HG03460 (cell line): ENCODE data around the gene CDKN2B.
A peak's percentile ranks its signal among the peaks of the same experiment; 100 is the strongest.
"Not testable (repeated sequence)": the region's sequence is repeated elsewhere in the genome, so short reads cannot be mapped to it uniquely, and the experiment has no call there.

Experiments used
- ATAC-seq: cut with Tn5 transposase; IDR thresholded peaks from one replicate; pipeline ENCODE4 v1.9.1; 2021; ENCODE audit not compliant: unreplicated experiment

Gene CDKN2B, protein sequence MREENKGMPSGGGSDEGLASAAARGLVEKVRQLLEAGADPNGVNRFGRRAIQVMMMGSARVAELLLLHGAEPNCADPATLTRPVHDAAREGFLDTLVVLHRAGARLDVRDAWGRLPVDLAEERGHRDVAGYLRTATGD

GRCh38 chr9:22008717-22009505 lies at the start of gene CDKN2B:
Gene CDKN2B, minus strand, starts transcription at chr9:22009305. Its CDS starts 352 bp downstream, at chr9:22008953.
- peak; percentile 95 for ATAC-seq

DNA sequence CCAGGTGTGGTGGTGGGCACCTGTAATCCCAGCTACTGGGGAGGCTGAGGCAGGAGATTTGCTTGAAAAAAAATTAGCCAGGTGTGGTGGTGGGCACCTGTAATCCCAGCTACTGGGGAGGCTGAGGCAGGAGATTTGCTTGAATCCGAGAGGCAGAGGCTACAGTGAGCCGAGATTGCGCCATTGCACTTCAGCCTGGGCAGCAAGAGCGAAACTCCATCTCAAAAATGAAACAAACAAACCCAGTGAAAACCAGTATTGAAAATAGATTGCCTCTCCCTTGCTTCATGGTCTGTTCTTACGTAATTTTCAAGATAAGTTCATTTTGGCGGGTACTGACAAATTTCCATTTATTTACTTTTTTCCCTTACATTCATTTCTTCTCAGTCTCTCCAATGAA lies 48.9 kb upstream of the CDKN2B start:
- not testable (repeated sequence) for ATAC-seq

- ATAC-seq = no peak
These were observed 47.3 kb upstream of the CDKN2B start for GRCh38 chr9:22056402-22056801.

DNA sequence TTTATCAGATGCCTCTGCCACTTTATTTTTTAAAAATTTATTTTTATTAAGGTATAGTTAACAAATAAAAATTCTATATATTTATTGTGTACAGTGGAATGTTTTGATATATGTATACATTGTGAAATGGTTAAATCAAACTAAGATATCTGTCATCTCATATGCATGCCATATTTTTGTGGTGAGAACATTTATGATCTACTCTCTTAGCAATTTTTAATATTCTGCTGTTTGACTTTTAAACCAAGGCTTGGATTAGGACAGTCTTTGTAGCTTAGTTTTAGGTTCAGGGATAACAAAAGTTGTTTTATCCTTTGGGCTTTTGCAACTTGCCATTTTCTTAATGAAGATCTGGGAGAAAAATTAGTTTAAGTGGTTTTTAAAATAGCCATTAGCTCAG lies 46.0 kb upstream of the CDKN2B start:
- no peak for ATAC-seq

DNA sequence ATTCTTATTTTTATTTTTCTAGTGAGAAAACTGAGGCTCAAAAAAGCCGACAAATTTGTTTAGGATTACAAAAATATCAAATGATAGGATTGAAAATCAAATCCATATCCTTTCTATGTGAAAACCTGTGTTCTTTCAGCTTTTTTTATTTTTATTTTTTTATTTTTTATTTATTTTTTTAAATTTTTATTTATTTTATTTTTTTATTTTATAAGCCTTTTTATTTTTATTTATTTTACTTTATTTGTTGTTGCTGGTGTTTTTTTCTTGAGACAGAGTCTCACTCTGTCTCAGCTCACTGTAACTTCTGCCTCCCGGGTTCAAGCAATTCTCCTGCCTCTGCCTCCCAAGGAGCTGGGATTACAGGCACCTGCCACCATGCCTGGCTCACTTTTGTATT lies 45.4 kb upstream of the CDKN2B start:
- ATAC-seq = no peak

DNA sequence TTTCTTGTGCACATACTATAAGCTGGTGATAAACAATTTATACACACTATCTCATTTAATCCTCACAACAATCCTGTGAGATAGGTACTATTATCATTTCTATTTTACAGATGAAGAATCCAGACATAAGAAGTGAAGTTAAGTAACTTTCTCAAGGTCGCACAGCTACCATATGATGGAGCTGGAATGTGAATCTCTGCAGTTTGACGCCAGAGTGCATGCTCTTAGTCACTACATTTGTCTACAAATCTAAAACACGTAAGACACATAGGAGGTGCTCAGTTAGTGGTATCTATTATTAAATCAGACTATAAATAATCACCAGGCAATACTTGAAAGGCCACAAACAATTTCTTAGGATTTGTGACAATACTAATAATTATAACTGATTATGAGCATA lies 45.0 kb upstream of the CDKN2B start:
- no peak for ATAC-seq

DNA sequence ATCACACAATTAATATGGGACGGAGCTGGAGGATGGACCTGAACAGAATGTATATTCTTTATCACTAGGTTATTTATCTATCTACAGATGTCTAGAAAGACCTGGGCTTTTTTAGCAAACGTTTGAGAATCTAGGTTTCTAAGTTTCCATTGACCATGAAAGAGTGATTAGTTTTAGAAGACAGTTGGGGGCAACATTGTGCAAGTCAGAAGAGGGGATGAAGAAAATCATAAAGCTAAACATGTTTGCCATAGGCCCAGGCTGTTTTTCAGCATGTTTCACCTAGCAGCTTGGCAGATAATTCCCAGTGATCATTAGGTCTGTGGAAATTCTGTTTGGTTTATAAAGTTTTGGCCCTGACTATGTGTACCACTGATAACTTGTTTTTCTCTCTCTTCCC lies 44.1 kb upstream of the CDKN2B start:
- ATAC-seq = no peak

GRCh38 chr9:22052376-22052945 lies 43.4 kb upstream of the CDKN2B start:
- ATAC-seq = no peak

DNA sequence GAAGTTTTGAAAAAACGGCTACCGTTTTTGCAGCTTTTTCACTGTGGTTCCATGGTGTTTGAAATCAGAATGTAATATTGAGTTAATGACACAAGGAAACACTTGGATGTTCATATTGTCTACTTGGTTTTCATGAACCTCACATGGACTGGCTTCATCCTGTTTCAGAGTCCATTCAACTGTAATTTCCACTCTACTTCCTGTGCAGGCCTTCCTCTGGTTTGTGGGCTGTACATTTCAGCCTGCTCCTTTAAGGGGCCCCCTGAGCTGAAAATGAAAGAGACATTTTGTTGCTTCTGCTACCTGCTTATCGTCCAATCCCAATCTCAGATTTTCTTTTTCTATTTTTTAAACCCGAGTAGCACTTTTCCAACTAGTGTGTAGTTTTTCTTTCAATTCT lies 41.8 kb upstream of the CDKN2B start:
- peak; percentile 69 for ATAC-seq

- no peak for ATAC-seq
These were observed 40.3 kb upstream of the CDKN2B start for GRCh38 chr9:22049411-22049810.

DNA sequence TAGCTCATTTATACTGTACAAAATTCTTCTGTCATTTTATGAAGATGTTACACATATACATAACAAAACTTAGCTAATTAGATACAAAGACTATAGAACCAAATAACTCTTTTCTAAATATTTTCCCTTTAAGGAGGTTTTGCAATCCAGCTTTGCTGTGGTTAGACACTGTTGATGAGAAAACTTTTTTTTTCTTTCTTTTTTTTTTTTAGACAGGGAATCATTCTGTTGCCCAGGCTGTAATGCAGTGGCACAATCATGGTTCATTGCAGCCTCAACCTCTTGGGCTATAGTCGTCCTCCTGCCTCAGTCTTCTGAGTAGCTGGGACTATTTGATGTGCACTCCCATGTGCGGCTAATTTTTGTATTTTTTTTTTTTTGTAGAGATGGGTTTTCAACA lies 38.5 kb upstream of the CDKN2B start:
- no peak for ATAC-seq

- ATAC-seq = no peak
These were observed 37.3 kb upstream of the CDKN2B start for GRCh38 chr9:22046243-22046885.

- ATAC-seq = no peak
These were observed 36.3 kb upstream of the CDKN2B start for GRCh38 chr9:22045423-22045822.

DNA sequence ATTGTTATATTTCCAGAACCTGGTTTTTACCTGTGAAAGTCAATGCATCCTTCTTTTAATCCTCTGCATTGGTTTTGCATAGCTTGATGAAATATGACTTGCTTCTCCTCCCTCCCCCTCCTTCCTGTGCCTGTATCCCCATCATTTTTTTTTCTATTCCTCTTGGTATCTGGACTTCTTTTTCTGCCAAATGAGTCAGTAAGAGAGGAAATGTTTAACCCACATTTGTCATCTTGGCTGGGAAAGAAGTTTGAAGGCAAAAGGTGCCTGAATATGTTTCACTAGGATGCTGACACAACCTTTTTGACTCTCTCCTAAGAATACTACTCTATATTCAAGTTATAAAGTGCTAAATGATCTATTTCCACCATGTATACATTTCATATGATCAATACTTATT lies 35.5 kb upstream of the CDKN2B start:
- no peak for ATAC-seq

DNA sequence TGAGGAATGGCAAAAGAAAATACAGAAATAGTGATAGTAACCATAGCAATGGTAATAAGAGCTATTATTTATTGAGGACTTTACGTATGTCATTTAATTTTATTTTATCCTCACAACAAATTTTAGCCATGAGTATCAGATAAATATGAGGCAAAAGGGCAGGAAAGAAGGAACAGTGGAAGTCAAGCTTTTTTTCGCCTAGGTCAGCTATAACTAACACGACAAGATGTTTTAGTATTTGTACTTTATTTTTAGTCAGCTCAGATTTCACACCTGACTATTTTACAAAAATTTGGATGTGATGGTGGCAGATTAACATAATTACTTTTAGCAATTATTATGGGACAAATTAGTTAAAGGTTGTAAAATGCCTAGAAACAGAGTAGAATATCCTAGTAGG lies 34.8 kb upstream of the CDKN2B start:
- no peak for ATAC-seq

- ATAC-seq = no peak
These were observed 32.7 kb upstream of the CDKN2B start for GRCh38 chr9:22041775-22042174.

- ATAC-seq = no peak
These were observed 32.2 kb upstream of the CDKN2B start for GRCh38 chr9:22041344-22041743.

DNA sequence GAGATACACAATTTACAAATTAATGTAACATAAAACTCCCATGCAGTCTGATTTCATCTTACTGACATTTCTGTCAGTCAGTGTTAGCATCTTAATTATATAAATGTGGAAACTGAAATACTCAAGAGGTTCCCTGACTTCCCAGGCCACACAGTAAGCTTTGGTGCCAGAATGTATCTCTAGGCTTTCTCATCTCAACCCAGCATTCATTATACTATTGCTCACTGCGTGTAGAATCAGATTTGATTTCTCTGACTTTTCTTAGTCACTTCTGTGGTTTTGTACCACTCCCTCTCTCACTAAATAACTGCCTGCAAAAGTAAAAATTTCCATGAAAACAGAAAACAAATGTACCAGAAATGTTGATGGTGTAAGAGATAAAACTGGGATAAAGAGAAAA lies 31.7 kb upstream of the CDKN2B start:
- ATAC-seq = no peak

DNA sequence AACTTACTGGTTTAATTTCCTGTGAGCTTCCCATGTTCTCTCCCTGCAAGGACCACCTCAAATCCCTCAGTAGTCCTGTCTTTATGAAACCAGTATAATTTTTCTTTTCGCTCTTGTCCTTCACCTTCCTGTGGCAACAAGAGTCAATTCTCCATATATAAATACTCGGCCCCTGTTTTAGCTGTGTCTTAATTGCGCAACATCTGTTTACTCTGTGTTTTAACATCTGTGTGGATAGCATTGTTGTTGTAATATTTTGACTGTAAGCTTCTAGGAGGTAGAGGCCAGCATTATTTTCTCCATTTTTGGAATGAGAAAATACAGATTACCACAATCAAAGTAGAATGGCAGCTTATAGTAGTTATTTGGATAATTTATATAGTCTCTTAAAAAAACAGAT lies 30.2 kb upstream of the CDKN2B start:
- ATAC-seq = no peak

DNA sequence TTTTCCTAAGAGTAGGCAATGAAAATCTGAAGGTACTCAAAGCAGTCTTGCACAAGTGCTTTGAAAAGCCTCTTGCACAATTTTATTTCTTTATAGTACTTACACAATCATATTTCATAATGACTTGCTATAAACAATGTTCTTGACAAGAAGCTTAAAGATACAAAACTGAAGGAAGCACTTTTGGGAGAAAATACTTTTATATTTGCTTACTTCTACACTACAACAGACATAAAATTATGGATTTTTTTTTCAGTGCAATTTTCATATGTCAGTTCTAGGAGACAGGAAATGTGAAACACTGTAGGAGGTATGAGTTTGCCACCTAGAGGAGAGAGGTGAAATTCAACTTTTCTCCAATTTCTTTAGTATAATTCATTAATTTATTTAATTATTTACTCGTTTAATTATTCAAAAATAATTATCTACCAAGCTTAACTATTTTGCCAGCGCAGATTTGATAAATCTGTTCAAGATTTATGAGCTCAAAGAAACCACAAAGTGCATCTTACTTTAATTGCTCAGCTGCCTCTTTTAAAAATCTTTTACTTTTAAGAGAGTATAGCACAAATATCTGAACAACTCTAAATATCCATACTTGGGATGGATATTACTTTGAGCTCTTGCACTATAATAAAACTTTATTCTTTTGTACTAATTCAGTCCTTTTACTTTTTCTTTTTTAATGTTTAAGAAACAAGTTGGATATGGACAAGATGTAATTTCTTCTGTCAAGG lies 29.0 kb upstream of the CDKN2B start:
- no peak for ATAC-seq

DNA sequence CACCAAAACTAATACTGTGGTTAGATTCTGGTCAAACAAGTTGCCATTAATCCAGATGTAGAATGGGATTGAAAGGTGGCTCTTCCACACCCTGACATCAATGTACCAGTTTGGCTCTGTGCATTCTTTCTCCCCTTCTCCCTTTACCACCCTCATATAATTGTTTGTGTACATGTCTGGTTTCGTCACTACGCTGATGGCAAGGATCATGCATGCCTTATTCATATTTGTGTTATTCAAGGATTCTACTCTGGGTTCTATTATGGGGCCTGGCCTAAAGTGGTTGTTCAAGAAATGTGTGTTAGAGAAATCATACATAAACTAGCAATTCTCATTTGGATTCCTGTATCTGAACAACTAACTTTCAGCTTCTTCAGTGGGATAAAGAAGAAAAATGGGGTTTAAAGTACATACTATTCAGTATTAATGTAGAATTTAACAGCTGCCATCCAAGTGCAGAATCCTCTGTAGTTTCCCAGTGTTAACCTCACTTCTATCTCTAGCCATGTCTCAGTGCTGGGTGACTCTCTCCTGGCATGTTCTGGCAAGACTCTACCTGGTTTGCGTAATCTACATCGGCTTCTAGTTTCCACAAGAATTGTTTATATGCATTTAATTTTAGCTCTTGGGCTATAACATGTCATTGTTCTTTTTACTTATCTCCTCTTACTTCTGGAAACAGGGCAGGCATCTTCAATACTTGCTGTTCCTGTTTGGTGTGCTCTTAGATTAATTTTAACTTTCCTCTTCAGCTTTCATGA lies 27.9 kb upstream of the CDKN2B start:
- ATAC-seq = no peak
